Measurements from ENCODE around the gene CNTNAP5.

The CNTNAP5 gene

GRCh38 chr2:124838406-124838805 lies 813.3 kb downstream of the CNTNAP5 start:
- no peak overlapping the region for H3K9ac ChIP-seq (ENCODE audit: low read length)
- H2AFZ ChIP-seq (ENCODE audit: low read depth, low read length), result no peak overlapping the region
- no peaks in the 10 kb centered on the region for H3K27me3 ChIP-seq (ENCODE audit: low read depth, low read length)
- no peak for TF ChIP-seq EZH2phosphoT487 (IDR thresholded peaks at IDR 0.05; ENCODE audit: low read depth)
- TF ChIP-seq, protein P1, sequence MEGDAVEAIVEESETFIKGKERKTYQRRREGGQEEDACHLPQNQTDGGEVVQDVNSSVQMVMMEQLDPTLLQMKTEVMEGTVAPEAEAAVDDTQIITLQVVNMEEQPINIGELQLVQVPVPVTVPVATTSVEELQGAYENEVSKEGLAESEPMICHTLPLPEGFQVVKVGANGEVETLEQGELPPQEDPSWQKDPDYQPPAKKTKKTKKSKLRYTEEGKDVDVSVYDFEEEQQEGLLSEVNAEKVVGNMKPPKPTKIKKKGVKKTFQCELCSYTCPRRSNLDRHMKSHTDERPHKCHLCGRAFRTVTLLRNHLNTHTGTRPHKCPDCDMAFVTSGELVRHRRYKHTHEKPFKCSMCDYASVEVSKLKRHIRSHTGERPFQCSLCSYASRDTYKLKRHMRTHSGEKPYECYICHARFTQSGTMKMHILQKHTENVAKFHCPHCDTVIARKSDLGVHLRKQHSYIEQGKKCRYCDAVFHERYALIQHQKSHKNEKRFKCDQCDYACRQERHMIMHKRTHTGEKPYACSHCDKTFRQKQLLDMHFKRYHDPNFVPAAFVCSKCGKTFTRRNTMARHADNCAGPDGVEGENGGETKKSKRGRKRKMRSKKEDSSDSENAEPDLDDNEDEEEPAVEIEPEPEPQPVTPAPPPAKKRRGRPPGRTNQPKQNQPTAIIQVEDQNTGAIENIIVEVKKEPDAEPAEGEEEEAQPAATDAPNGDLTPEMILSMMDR (IDR thresholded peaks at IDR 0.05; ENCODE audit: low read depth, low read length), result no peak
- H3K4me1 ChIP-seq (ENCODE audit: low read length), result no peaks in the 10 kb centered on the region
- H3K9me3 ChIP-seq (ENCODE audit: insufficient read depth, low read length), result no peaks in the 10 kb centered on the region
- no peak overlapping the region for H3K27ac ChIP-seq (ENCODE audit: low read length)
- H3K36me3 ChIP-seq (replicated peaks; ENCODE audit: low read depth, low read length), result no peaks in the 10 kb centered on the region
- no peak overlapping the region for H3K4me2 ChIP-seq (ENCODE audit: low read length)
- no peak overlapping the region for H3K4me3 ChIP-seq (ENCODE audit: low read length)
- no peaks in the 10 kb centered on the region for H3K79me2 ChIP-seq (ENCODE audit: low read length)
- no peaks in the 10 kb centered on the region for H4K20me1 ChIP-seq (ENCODE audit: insufficient read depth, low read length)

DNA sequence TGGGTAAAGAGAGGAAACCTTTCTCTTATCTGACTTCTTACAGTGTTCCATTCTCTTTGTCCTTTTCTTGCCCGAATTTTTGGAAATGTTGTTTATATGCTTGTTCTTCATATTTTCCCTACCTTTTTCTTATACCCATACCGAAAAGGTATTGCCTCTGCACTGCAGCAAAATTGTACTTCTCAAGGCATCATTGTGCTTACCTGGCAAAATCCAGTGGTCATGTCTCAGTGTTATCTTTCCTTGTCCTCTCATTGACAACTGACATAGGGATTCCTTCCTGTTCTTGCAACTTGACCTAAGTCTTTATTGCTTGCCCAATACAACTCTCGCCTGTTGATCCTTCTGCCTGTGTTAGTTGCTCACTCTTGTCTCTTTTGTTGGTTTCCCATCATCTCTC lies 842.2 kb downstream of the CNTNAP5 start:
- no peaks in the 10 kb centered on the region for H3K4me1 ChIP-seq (ENCODE audit: low read length)
- H3K4me2 ChIP-seq (ENCODE audit: low read length), result no peak overlapping the region
- H3K27me3 ChIP-seq (ENCODE audit: low read depth, low read length), result no peaks in the 10 kb centered on the region
- no peak overlapping the region for H2AFZ ChIP-seq (ENCODE audit: low read depth, low read length)
- no peak overlapping the region for H3K9ac ChIP-seq (ENCODE audit: low read length)
- no peak overlapping the region for H3K4me3 ChIP-seq (ENCODE audit: low read length)
- TF ChIP-seq, protein P1 (IDR thresholded peaks at IDR 0.05; ENCODE audit: low read depth, low read length), result no peak
- TF ChIP-seq EZH2phosphoT487 (IDR thresholded peaks at IDR 0.05; ENCODE audit: low read depth), result no peak
- H4K20me1 ChIP-seq (ENCODE audit: insufficient read depth, low read length), result no peaks in the 10 kb centered on the region
- no peaks in the 10 kb centered on the region for H3K79me2 ChIP-seq (ENCODE audit: low read length)
- H3K9me3 ChIP-seq (ENCODE audit: insufficient read depth, low read length), result no peaks in the 10 kb centered on the region
- H3K36me3 ChIP-seq (replicated peaks; ENCODE audit: low read depth, low read length), result no peaks in the 10 kb centered on the region
- no peak overlapping the region for H3K27ac ChIP-seq (ENCODE audit: low read length)

GRCh38 chr2:124874219-124874618 lies 849.1 kb downstream of the CNTNAP5 start:
- Histone ChIP-seq H3K79me2 (ENCODE audit: low read length) (no peaks in the 10 kb centered on the region), H3K4me1 (ENCODE audit: low read length) (peaks cover 18% of the 10 kb centered on the region), H3K36me3 (replicated peaks; ENCODE audit: low read depth, low read length) (no peaks in the 10 kb centered on the region), H3K9ac (ENCODE audit: low read length) (no peak overlapping the region), H3K9me3 (ENCODE audit: insufficient read depth, low read length) (no peaks in the 10 kb centered on the region), H3K27ac (ENCODE audit: low read length) (no peak overlapping the region), H3K4me3 (ENCODE audit: low read length) (no peak overlapping the region), H2AFZ (ENCODE audit: low read depth, low read length) (no peak overlapping the region), H3K27me3 (ENCODE audit: low read depth, low read length) (no peaks in the 10 kb centered on the region), H3K4me2 (ENCODE audit: low read length) (no peak overlapping the region), H4K20me1 (ENCODE audit: insufficient read depth, low read length) (no peaks in the 10 kb centered on the region)
- no peak for TF ChIP-seq EZH2phosphoT487 (IDR thresholded peaks at IDR 0.05; ENCODE audit: low read depth)
- TF ChIP-seq, protein P1 (IDR thresholded peaks at IDR 0.05; ENCODE audit: low read depth, low read length), result no peak

- H3K27ac ChIP-seq (ENCODE audit: low read length), result no peak overlapping the region
- H4K20me1 ChIP-seq (ENCODE audit: insufficient read depth, low read length), result no peaks in the 10 kb centered on the region
- no peaks in the 10 kb centered on the region for H3K27me3 ChIP-seq (ENCODE audit: low read depth, low read length)
- H3K9me3 ChIP-seq (ENCODE audit: insufficient read depth, low read length), result no peaks in the 10 kb centered on the region
- TF ChIP-seq, protein P1 (IDR thresholded peaks at IDR 0.05; ENCODE audit: low read depth, low read length), result no peak
- no peak for TF ChIP-seq EZH2phosphoT487 (IDR thresholded peaks at IDR 0.05; ENCODE audit: low read depth)
- H2AFZ ChIP-seq (ENCODE audit: low read depth, low read length), result no peak overlapping the region
- H3K36me3 ChIP-seq (replicated peaks; ENCODE audit: low read depth, low read length), result no peaks in the 10 kb centered on the region
- H3K79me2 ChIP-seq (ENCODE audit: low read length), result no peaks in the 10 kb centered on the region
- H3K4me3 ChIP-seq (ENCODE audit: low read length), result no peak overlapping the region
- peaks cover 18% of the 10 kb centered on the region for H3K4me1 ChIP-seq (ENCODE audit: low read length)
- no peak overlapping the region for H3K4me2 ChIP-seq (ENCODE audit: low read length)
- H3K9ac ChIP-seq (ENCODE audit: low read length), result no peak overlapping the region
Observed at GRCh38 chr2:124874676-124875075, 849.6 kb downstream of the CNTNAP5 start.
